GM23338 (cell line): ENCODE data around the gene CFAP410. TPM values are rescaled to one million over a fixed set of nuclear protein-coding genes. Genes with fewer than 3 reads are reported as not detected.

Source experiments
- ATAC-seq: fragments of 200-7000 bp; cut with Tn5 transposase; 3 replicates; pipeline ENCODE4 v1.9.1; 2020
- DNase-seq: peaks from one replicate; pipeline ENCODE4 v3.0.0-alpha.2; 2015; ENCODE audit warnings: low spot score
- H2AFZ ChIP-seq: fragments of 200-600 bp; sonication (generic); 2 replicates; pipeline ENCODE4 v1.8.0; 2016; ENCODE audit warnings: antibody characterized with exemption, mild to moderate bottlenecking, moderate library complexity
- H3F3A ChIP-seq: fragments of 200-600 bp; sonication (generic); replicated peaks from 2 replicates; pipeline ENCODE4 v1.8.0; 2017; ENCODE audit warnings: antibody characterized with exemption, mixed run types, low read depth
- H3K27ac ChIP-seq: fragments of 200-600 bp; sonication (generic); 2 replicates; pipeline ENCODE4 v1.6.1; 2016; ENCODE audit warnings: low read depth
- H3K27me3 ChIP-seq: fragments of 200-600 bp; sonication (generic); 2 replicates; pipeline ENCODE4 v1.8.0; 2016; ENCODE audit warnings: mild to moderate bottlenecking, mixed run types, moderate library complexity; ENCODE audit not compliant: insufficient read depth
- H3K36me3 ChIP-seq: fragments of 200-600 bp; sonication (generic); 2 replicates; pipeline ENCODE4 v1.8.0; 2016; ENCODE audit warnings: mild to moderate bottlenecking; ENCODE audit not compliant: insufficient read depth
- H3K4me1 ChIP-seq: fragments of 200-600 bp; sonication (generic); 2 replicates; pipeline ENCODE4 v1.8.0; 2016; ENCODE audit warnings: mild to moderate bottlenecking, moderate library complexity; ENCODE audit not compliant: insufficient read depth
- H3K4me2 ChIP-seq: fragments of 200-600 bp; sonication (generic); 2 replicates; pipeline ENCODE4 v1.7.1; 2017; ENCODE audit warnings: mixed run types
- H3K4me3 ChIP-seq: fragments of 200-600 bp; sonication (generic); 2 replicates; pipeline ENCODE4 v1.6.1; 2016; ENCODE audit warnings: mixed run types
- H3K79me2 ChIP-seq: fragments of 200-600 bp; sonication (generic); replicated peaks from 2 replicates; pipeline ENCODE4 v1.8.0; 2017; ENCODE audit warnings: mild to moderate bottlenecking; ENCODE audit not compliant: insufficient read depth
- H3K9me2 ChIP-seq: fragments of 200-600 bp; sonication (generic); 2 replicates; pipeline ENCODE4 v1.8.0; 2017; ENCODE audit not compliant: insufficient read depth
- H4K20me1 ChIP-seq: fragments of 200-600 bp; sonication (generic); replicated peaks from 2 replicates; pipeline ENCODE4 v1.8.0; 2017; ENCODE audit warnings: mild to moderate bottlenecking; ENCODE audit not compliant: insufficient read depth
- H3K27ac Mint-ChIP-seq: 2 replicates; pipeline ENCODE4 v1.8.0; 2020; ENCODE audit warnings: inconsistent platforms, mild to moderate bottlenecking, moderate library complexity, mixed read lengths
- H3K27me3 Mint-ChIP-seq: 3 replicates; pipeline ENCODE4 v1.8.0; 2022; ENCODE audit warnings: low read depth, mild to moderate bottlenecking, moderate library complexity, mixed read lengths, inconsistent platforms; ENCODE audit not compliant: insufficient read depth, poor library complexity
- H3K36me3 Mint-ChIP-seq: 3 replicates; pipeline ENCODE4 v1.8.0; 2021; ENCODE audit warnings: low read depth, mild to moderate bottlenecking, inconsistent platforms, moderate library complexity, mixed read lengths
- H3K4me1 Mint-ChIP-seq: 3 replicates; pipeline ENCODE4 v1.8.0; 2020; ENCODE audit warnings: mild to moderate bottlenecking, inconsistent platforms, mixed read lengths
- H3K4me3 Mint-ChIP-seq: 3 replicates; pipeline ENCODE4 v1.8.0; 2021; ENCODE audit warnings: moderate library complexity, mild to moderate bottlenecking, inconsistent platforms, mixed read lengths
- H3K9me3 Mint-ChIP-seq: 3 replicates; pipeline ENCODE4 v1.8.0; 2020; ENCODE audit warnings: moderate library complexity, mild to moderate bottlenecking, inconsistent platforms, mixed read lengths
- CREB1 ChIP-seq: fragments of 250-450 bp; sonication (Bioruptor Pico); IDR thresholded peaks from 2 replicates; pipeline ENCODE4 v1.5.0; 2020; ENCODE audit warnings: low read depth, mild to moderate bottlenecking, moderate library complexity
- EZH2 ChIP-seq: fragments of 200-600 bp; sonication (generic); IDR thresholded peaks from one replicate; pipeline ENCODE4 v1.8.0; 2017; ENCODE audit warnings: antibody characterized with exemption, mild to moderate bottlenecking, low read depth; ENCODE audit not compliant: unreplicated experiment
- EZH2phosphoT487 ChIP-seq: fragments of 200-600 bp; sonication (generic); IDR thresholded peaks from one replicate; pipeline ENCODE4 v1.8.1; 2018; ENCODE audit warnings: antibody characterized with exemption; ENCODE audit not compliant: unreplicated experiment
- JUNB ChIP-seq: IDR thresholded peaks from one replicate; pipeline ENCODE4 v1.6.1; 2016; ENCODE audit warnings: antibody characterized with exemption; ENCODE audit not compliant: unreplicated experiment
- NANOG ChIP-seq: IDR thresholded peaks from 2 replicates; pipeline ENCODE4 v1.6.1; 2016; ENCODE audit warnings: antibody characterized with exemption, borderline replicate concordance
- POLR2AphosphoS5 ChIP-seq: IDR thresholded peaks from 2 replicates; pipeline ENCODE4 v1.6.1; 2016; ENCODE audit warnings: antibody characterized with exemption, low read depth
- REST ChIP-seq: IDR thresholded peaks from one replicate; pipeline ENCODE4 v1.6.1; 2018; ENCODE audit warnings: antibody characterized with exemption; ENCODE audit not compliant: unreplicated experiment
- STAT1 ChIP-seq: IDR thresholded peaks from one replicate; pipeline ENCODE4 v1.6.1; 2016; ENCODE audit warnings: antibody characterized with exemption; ENCODE audit not compliant: unreplicated experiment
- ZNF114 ChIP-seq: fragments of 250-450 bp; sonication (Bioruptor Pico); IDR thresholded peaks from 2 replicates; pipeline ENCODE4 v1.5.0; 2020; ENCODE audit warnings: mild to moderate bottlenecking, moderate library complexity
- ZNF331 ChIP-seq: fragments of 250-450 bp; sonication (Bioruptor Pico); IDR thresholded peaks from 2 replicates; pipeline ENCODE4 v1.5.0; 2020; ENCODE audit warnings: low read depth, mild to moderate bottlenecking, moderate library complexity
- ZNF462 ChIP-seq: fragments of 250-450 bp; sonication (Bioruptor Pico); IDR thresholded peaks from 2 replicates; pipeline ENCODE4 v1.5.0; 2020; ENCODE audit warnings: mild to moderate bottlenecking, moderate library complexity
- polyA plus RNA-seq: library from polyadenylated mRNA; unstranded; fragments of >200 nt; fragmentation: Nextera tagmentation; extraction: Ambion mirVana; gene quantifications from 2 replicates; pipeline ENCODE4 v1.2.1, GENCODE V29; 2016
- total RNA-seq: library from RNA; depleted of rRNA; stranded (reverse); fragments of >200 nt; shearing (Covaris generic); gene quantifications from 2 replicates; pipeline ENCODE4 v1.2.3, GENCODE V29; 2014
- TF ChIP-seq, protein P1 (sequence below): IDR thresholded peaks from 2 replicates; pipeline ENCODE4 v1.6.1; 2016; ENCODE audit warnings: antibody characterized with exemption
- TF ChIP-seq, protein P2 (sequence below), 2 experiments: fragments of 200-600 bp in 1 of 2; sonication (generic) in 1 of 2; conservative IDR thresholded peaks; 2 replicates each; pipeline versions ENCODE4 v1.5.1 to v1.6.1; 2016 to 2017; ENCODE audit warnings: antibody characterized with exemption in 2 of 2, low read depth in 2 of 2, mild to moderate bottlenecking in 2 of 2, moderate library complexity in 1 of 2

The CFAP410 gene
- total and polyA plus RNA-seq, 2 experiments from 2014 or later, result 11.0 to 24.0 TPM

- DNase-seq (no peak), ATAC-seq (no peak)
- Histone ChIP-seq H3K9me2 (no peaks in the 10 kb centered on the region), H3K27me3 (no peaks in the 10 kb centered on the region), H3K27ac (no peak overlapping the region), H3K4me2 (no peak overlapping the region), H3F3A (no peaks in the 10 kb centered on the region), H3K4me3 (no peak overlapping the region), H2AFZ (no peak overlapping the region), H3K79me2 (no peaks in the 10 kb centered on the region), H3K4me1 (no peaks in the 10 kb centered on the region), H4K20me1 (no peaks in the 10 kb centered on the region), H3K36me3 (no peaks in the 10 kb centered on the region)
- no peaks in the 10 kb centered on the region for H3K9me3 Mint-ChIP-seq
- no peak overlapping the region for H3K4me3 Mint-ChIP-seq
- no peak overlapping the region for H3K27ac Mint-ChIP-seq
- peaks cover 13% of the 10 kb centered on the region for H3K27me3 Mint-ChIP-seq
- H3K4me1 Mint-ChIP-seq, result no peaks in the 10 kb centered on the region
- no peak for TF ChIP-seq ZNF331 (CRISPR knock-in tag)
- no peak for TF ChIP-seq JUNB
- TF ChIP-seq, protein P1, sequence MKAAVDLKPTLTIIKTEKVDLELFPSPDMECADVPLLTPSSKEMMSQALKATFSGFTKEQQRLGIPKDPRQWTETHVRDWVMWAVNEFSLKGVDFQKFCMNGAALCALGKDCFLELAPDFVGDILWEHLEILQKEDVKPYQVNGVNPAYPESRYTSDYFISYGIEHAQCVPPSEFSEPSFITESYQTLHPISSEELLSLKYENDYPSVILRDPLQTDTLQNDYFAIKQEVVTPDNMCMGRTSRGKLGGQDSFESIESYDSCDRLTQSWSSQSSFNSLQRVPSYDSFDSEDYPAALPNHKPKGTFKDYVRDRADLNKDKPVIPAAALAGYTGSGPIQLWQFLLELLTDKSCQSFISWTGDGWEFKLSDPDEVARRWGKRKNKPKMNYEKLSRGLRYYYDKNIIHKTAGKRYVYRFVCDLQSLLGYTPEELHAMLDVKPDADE, result no peak
- no peak for TF ChIP-seq CREB1 (CRISPR knock-in tag)
- TF ChIP-seq REST, result no peak
- TF ChIP-seq ZNF114 (CRISPR knock-in tag), result no peak
- no peak for TF ChIP-seq EZH2
- TF ChIP-seq EZH2phosphoT487, result no peak
- TF ChIP-seq POLR2AphosphoS5, result no peak
- no peak for TF ChIP-seq ZNF462
- no peak for TF ChIP-seq STAT1
- TF ChIP-seq, protein P2, sequence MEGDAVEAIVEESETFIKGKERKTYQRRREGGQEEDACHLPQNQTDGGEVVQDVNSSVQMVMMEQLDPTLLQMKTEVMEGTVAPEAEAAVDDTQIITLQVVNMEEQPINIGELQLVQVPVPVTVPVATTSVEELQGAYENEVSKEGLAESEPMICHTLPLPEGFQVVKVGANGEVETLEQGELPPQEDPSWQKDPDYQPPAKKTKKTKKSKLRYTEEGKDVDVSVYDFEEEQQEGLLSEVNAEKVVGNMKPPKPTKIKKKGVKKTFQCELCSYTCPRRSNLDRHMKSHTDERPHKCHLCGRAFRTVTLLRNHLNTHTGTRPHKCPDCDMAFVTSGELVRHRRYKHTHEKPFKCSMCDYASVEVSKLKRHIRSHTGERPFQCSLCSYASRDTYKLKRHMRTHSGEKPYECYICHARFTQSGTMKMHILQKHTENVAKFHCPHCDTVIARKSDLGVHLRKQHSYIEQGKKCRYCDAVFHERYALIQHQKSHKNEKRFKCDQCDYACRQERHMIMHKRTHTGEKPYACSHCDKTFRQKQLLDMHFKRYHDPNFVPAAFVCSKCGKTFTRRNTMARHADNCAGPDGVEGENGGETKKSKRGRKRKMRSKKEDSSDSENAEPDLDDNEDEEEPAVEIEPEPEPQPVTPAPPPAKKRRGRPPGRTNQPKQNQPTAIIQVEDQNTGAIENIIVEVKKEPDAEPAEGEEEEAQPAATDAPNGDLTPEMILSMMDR (conservative IDR thresholded peaks at IDR 0.05; ENCODE audit: low read depth in 2 of 2), result no peak
- no peak for TF ChIP-seq NANOG
- H3K36me3 Mint-ChIP-seq, result peaks cover 3% of the 10 kb centered on the region; the same call in 1 of the 3 replicates
Observed at GRCh38 chr21:44326716-44327602, 12.2 kb downstream of the CFAP410 start.
